GM20000 (cell line): ENCODE measurements around the gene SMCO2.

Source experiments
- DNase-seq: peaks from one replicate; pipeline ENCODE4 v3.0.0; 2012; ENCODE audit warnings: low spot score
- CTCF ChIP-seq: IDR thresholded peaks from 2 replicates; pipeline ENCODE4 v1.5.1; 2012; ENCODE audit warnings: mild to moderate bottlenecking, control low read depth; ENCODE audit errors: extremely low read depth, missing control alignments

The SMCO2 gene

GRCh38 chr12:27464220-27464554, 17.7 kb downstream of the SMCO2 start:
- no peak for DNase-seq
- no peak for TF ChIP-seq CTCF

- no peak for TF ChIP-seq CTCF
Observed at GRCh38 chr12:27467641-27468040, 21.1 kb downstream of the SMCO2 start.

GRCh38 chr12:27468241-27468640, 21.7 kb downstream of the SMCO2 start:
- no peak for DNase-seq
- TF ChIP-seq CTCF = no peak

More at GRCh38 chr12:27467641-27468040, 21.1 kb downstream of the SMCO2 start:
- no peak for DNase-seq

- DNase-seq = no peak
- no peak for TF ChIP-seq CTCF
Observed at GRCh38 chr12:27469176-27469736, 22.7 kb downstream of the SMCO2 start.

GRCh38 chr12:27472604-27473003, 26.1 kb downstream of the SMCO2 start:
- TF ChIP-seq CTCF = no peak
- no peak for DNase-seq

- DNase-seq = no peak
- no peak for TF ChIP-seq CTCF
Observed at GRCh38 chr12:27474344-27474743, 27.8 kb downstream of the SMCO2 start.

- no peak for TF ChIP-seq CTCF
- DNase-seq = no peak
Observed at GRCh38 chr12:27477049-27477448, 30.5 kb downstream of the SMCO2 start.
